OCI-M1 (cell line): Measurements from ENCODE around the gene POC1A.
A peak's percentile ranks its signal among the peaks of the same experiment; 100 is the strongest.
"Not testable (repeated sequence)": the region's sequence is repeated elsewhere in the genome, so short reads cannot be mapped to it uniquely, and the experiment has no call there.

Source experiments
- DNase-seq: peaks from one replicate; lab custom pipeline; 2025; lab: John Stamatoyannopoulos, UW

The POC1A gene

GRCh38 chr3:52046902-52047239, 107.4 kb downstream of the POC1A start:
- no peak for DNase-seq

- DNase-seq: no peak
Observed at GRCh38 chr3:52046186-52046901, 107.9 kb downstream of the POC1A start.

GRCh38 chr3:52044869-52045619, 109.2 kb downstream of the POC1A start:
- no peak for DNase-seq

GRCh38 chr3:52043750-52044149, 110.5 kb downstream of the POC1A start:
- no peak for DNase-seq

- DNase-seq: not testable (repeated sequence)
Observed at GRCh38 chr3:52043039-52043438, 111.2 kb downstream of the POC1A start.

GRCh38 chr3:52041118-52041731, 113.0 kb downstream of the POC1A start:
- DNase-seq: no peak

- no peak for DNase-seq
Observed at GRCh38 chr3:52040600-52040999, 113.6 kb downstream of the POC1A start.

GRCh38 chr3:52039846-52040245, 114.4 kb downstream of the POC1A start:
- DNase-seq: no peak

- DNase-seq: no peak
Observed at GRCh38 chr3:52039426-52039825, 114.8 kb downstream of the POC1A start.

- DNase-seq: no peak
Observed at GRCh38 chr3:52038227-52038626, 116.0 kb downstream of the POC1A start.

- no peak for DNase-seq
Observed at GRCh38 chr3:52037291-52037690, 116.9 kb downstream of the POC1A start.

GRCh38 chr3:52036829-52037228, 117.4 kb downstream of the POC1A start:
- DNase-seq: no peak

- no peak for DNase-seq
Observed at GRCh38 chr3:52036222-52036694, 118.0 kb downstream of the POC1A start.

GRCh38 chr3:52034651-52035050, 119.6 kb downstream of the POC1A start:
- no peak for DNase-seq

- no peak for DNase-seq
Observed at GRCh38 chr3:52034212-52034611, 120.0 kb downstream of the POC1A start.

GRCh38 chr3:52033748-52034147, 120.5 kb downstream of the POC1A start:
- DNase-seq: not testable (repeated sequence)

- no peak for DNase-seq
Observed at GRCh38 chr3:52032702-52033408, 121.4 kb downstream of the POC1A start.

- no peak for DNase-seq
Observed at GRCh38 chr3:52031896-52032295, 122.3 kb downstream of the POC1A start.

GRCh38 chr3:52030714-52031310, 123.4 kb downstream of the POC1A start:
- no peak for DNase-seq

GRCh38 chr3:52029535-52029934, 124.7 kb downstream of the POC1A start:
- DNase-seq: no peak

GRCh38 chr3:52029053-52029452, 125.2 kb downstream of the POC1A start:
- peak; percentile 56 for DNase-seq

GRCh38 chr3:52028572-52028971, 125.7 kb downstream of the POC1A start:
- DNase-seq: no peak
